ENCODE measurements around the gene LINS1.

LINS1 gene

GRCh38 chr15:100544946-100545345, 57.0 kb downstream of the LINS1 start:
- no peak for FAIRE-seq

GRCh38 chr15:100544338-100544841, 57.6 kb downstream of the LINS1 start:
- FAIRE-seq: no peak

GRCh38 chr15:100542290-100542689, 59.7 kb downstream of the LINS1 start:
- FAIRE-seq: no peak

- FAIRE-seq: no peak
Measured at GRCh38 chr15:100537331-100537730, 64.7 kb downstream of the LINS1 start.

GRCh38 chr15:100536733-100537132, 65.3 kb downstream of the LINS1 start:
- no peak for FAIRE-seq

GRCh38 chr15:100533886-100534285, 68.1 kb downstream of the LINS1 start:
- FAIRE-seq: no peak

GRCh38 chr15:100531823-100532327, 70.1 kb downstream of the LINS1 start:
- no peak for FAIRE-seq

GRCh38 chr15:100531204-100531603, 70.8 kb downstream of the LINS1 start:
- no peak for FAIRE-seq

GRCh38 chr15:100529556-100529955, 72.4 kb downstream of the LINS1 start:
- no peak for FAIRE-seq

GRCh38 chr15:100528833-100529428, 73.1 kb downstream of the LINS1 start, which contains the start of gene CERS3:
TSS of gene CERS3 (minus strand) at chr15:100528950. CDS start at chr15:100501849, 27,101 bp downstream.
- FAIRE-seq: no peak

GRCh38 chr15:100526027-100526481, 75.9 kb downstream of the LINS1 start:
- FAIRE-seq: no peak

- FAIRE-seq: no peak
Measured at GRCh38 chr15:100525436-100525835, 76.5 kb downstream of the LINS1 start.

GRCh38 chr15:100524326-100524725, 77.7 kb downstream of the LINS1 start:
- FAIRE-seq: no peak

GRCh38 chr15:100521907-100522306, 80.1 kb downstream of the LINS1 start:
- FAIRE-seq: no peak

GRCh38 chr15:100520132-100520921, 81.7 kb downstream of the LINS1 start:
- FAIRE-seq: no peak

- no peak for FAIRE-seq
Measured at GRCh38 chr15:100517846-100518245, 84.1 kb downstream of the LINS1 start.
